ENCODE data around the gene PNPLA3.

DNA sequence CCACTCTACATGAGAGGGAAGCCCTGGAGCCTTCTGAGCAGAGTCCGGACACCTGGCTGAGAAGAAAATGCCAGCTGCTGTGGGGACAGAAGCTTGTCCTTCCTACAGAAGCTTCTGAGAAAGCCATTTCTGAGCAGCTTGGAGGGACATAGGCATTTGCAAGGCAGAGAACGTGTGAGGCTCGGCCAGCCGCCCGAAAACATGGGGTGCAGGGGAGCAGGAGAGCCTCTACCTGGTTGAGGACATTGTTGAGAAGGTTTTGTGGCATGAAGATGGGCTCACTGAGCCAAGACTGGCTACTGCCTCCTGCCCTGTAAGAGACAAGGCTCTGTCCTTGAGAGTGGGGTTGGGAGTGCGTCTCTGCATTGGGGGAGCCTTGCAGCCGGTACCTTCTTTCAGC is 57.0 kb downstream of the PNPLA3 start:
- TF ChIP-seq POLR2AphosphoS5 (IDR thresholded peaks at IDR 0.05; ENCODE audit: low read depth, low read length) (no peak), SIN3A (IDR thresholded peaks at IDR 0.05; ENCODE audit: borderline replicate concordance, insufficient read depth, low read length) (no peak), TAF1 (IDR thresholded peaks at IDR 0.05; ENCODE audit: borderline replicate concordance, insufficient read depth, low read length) (no peak), FOXP2 (optimal IDR thresholded peaks at IDR 0.05; ENCODE audit: borderline replicate concordance, extremely low read depth, extremely low read length, insufficient read depth) (no peak)
- TF ChIP-seq, protein P1, sequence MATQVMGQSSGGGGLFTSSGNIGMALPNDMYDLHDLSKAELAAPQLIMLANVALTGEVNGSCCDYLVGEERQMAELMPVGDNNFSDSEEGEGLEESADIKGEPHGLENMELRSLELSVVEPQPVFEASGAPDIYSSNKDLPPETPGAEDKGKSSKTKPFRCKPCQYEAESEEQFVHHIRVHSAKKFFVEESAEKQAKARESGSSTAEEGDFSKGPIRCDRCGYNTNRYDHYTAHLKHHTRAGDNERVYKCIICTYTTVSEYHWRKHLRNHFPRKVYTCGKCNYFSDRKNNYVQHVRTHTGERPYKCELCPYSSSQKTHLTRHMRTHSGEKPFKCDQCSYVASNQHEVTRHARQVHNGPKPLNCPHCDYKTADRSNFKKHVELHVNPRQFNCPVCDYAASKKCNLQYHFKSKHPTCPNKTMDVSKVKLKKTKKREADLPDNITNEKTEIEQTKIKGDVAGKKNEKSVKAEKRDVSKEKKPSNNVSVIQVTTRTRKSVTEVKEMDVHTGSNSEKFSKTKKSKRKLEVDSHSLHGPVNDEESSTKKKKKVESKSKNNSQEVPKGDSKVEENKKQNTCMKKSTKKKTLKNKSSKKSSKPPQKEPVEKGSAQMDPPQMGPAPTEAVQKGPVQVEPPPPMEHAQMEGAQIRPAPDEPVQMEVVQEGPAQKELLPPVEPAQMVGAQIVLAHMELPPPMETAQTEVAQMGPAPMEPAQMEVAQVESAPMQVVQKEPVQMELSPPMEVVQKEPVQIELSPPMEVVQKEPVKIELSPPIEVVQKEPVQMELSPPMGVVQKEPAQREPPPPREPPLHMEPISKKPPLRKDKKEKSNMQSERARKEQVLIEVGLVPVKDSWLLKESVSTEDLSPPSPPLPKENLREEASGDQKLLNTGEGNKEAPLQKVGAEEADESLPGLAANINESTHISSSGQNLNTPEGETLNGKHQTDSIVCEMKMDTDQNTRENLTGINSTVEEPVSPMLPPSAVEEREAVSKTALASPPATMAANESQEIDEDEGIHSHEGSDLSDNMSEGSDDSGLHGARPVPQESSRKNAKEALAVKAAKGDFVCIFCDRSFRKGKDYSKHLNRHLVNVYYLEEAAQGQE (IDR thresholded peaks at IDR 0.05; ENCODE audit: insufficient read depth in 1 of 2, low read depth in 2 of 2, low read length in 2 of 2), result no peak

Data from PFSK-1 (cell line).